GM12874 (cell line): ENCODE data around the gene TRIM36.

ENCODE experiments used
- TF ChIP-seq, protein P1 (sequence below): IDR thresholded peaks from 2 replicates; pipeline ENCODE4 v1.5.1; 2011; ENCODE audit warnings: low read depth, mild to moderate bottlenecking, control low read depth, low read length, moderate library complexity; ENCODE audit not compliant: insufficient read depth

TRIM36 gene

DNA sequence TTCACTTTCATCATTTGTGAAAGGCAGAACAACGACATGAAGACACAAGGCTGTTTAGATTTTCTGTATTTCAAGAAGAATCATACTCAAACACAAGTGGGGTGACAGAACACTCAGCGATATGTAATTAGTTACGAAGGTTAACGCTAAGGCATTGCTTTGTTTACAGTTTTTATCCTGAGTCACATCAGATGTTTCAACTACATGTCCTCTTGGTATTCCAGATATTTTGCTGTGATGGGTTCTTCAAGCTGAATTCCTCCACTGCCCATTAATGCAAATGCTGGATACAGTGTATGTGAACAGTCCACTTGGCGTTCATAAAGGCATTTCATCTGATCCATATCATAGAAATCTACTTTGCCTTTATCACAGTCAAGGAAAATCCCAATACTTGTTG, 43.4 kb downstream of the TRIM36 start:
- TF ChIP-seq, protein P1, sequence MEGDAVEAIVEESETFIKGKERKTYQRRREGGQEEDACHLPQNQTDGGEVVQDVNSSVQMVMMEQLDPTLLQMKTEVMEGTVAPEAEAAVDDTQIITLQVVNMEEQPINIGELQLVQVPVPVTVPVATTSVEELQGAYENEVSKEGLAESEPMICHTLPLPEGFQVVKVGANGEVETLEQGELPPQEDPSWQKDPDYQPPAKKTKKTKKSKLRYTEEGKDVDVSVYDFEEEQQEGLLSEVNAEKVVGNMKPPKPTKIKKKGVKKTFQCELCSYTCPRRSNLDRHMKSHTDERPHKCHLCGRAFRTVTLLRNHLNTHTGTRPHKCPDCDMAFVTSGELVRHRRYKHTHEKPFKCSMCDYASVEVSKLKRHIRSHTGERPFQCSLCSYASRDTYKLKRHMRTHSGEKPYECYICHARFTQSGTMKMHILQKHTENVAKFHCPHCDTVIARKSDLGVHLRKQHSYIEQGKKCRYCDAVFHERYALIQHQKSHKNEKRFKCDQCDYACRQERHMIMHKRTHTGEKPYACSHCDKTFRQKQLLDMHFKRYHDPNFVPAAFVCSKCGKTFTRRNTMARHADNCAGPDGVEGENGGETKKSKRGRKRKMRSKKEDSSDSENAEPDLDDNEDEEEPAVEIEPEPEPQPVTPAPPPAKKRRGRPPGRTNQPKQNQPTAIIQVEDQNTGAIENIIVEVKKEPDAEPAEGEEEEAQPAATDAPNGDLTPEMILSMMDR, result no peak

DNA sequence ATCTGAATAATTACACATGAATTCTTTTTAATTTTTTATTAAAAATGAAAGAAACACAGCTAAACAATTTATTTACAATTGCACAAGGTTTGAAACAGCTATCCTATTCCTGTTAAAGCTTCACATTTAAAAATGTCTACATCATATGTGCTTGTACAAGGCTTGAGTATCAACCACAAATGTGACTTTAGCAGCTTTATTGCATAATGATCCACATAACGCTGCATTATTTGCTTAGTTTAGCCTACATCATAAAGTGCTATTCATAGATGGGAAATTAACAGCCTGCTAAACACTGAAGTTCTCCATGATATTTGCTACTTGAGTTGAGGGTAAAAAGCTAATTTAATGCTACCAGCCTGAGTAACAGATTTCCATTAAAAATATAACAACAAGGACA, 45.0 kb downstream of the TRIM36 start:
- TF ChIP-seq, protein P1, result no peak

DNA sequence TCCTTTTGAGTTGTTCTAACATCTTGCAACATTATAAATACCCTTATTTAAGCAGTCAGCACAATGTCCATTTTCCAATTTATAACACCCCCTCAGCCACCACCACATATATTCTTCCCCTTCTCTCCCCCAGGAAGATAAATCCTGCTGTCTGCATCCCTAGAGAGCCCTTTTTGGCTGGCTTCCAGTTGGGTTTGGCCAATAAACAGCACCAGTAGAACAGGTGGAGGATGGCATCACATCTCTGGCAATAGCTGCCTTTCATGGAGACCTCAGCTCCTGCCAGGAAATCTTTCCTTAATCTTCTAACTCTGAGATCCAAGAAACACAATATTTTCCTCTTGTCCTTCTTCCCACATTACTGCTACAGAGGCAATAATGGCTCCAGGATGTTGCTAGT, 53.7 kb downstream of the TRIM36 start:
- TF ChIP-seq, protein P1, result no peak

DNA sequence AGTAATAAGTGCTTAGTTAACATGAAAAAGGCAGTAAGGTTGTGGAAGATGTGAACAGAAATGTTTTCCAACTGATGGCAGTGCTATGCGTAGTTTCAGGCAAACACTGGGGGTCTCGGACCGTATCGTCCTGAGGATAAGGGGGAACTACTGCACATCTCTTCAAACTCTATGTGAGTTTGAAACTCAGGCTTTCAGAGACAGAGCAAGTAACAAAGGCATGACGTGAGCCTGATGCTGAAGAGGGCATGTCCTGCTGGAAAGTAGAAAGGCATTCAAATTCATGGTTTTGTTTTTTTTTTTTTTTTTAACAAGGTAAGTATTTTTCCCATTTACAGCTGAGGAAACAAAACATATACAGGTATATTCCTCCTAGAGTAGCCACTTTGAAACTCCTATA, 59.9 kb downstream of the TRIM36 start:
- TF ChIP-seq, protein P1, result no peak

DNA sequence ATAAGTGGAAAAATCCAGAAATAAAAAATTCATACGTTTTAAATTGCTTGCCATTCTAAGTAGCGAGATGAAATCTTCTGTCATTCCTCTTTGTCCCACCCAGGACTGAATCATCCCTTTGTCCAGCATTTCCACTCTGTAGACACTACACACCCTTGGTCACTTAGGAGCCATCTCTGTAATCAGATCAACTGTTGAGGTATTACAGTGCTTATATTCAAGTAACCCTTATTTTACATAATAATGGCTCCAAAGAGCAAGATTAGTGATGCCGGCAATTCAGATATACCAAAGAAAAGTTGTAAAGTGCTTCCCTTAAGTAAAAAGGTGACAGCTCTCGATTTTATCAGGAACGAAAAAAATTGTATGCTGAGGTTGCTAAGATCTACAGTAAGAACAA, 60.4 kb downstream of the TRIM36 start:
- TF ChIP-seq, protein P1, result no peak

DNA sequence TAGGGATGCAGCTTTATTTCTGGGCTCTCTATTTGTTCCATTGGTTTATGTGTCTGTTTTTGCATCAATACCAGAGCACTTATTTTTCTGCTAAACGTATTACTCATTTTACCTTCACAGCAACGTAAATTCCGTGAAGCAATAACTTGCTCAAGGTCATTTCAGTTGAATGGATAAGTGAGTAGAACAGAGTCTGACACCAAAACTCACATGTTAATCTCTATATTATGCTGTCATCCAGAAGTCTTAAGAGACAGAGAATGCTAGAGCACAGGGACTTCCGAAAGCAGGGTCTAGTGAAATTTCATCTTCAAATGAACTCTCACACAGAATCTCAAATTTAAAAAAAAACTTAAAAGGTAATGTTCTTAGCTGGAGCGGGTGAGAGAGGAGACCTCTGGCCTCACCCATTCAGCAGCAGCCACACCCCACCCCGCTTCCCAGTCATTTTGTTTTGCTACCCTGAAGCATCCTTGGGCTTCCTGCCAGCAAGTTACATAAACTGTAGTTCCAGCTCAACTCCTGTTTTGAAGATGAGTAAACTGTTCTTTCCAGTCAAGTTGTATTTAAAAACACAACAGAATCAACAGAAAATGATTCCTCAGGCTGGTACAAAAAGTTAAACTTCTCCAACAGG, 69.3 kb downstream of the TRIM36 start:
- TF ChIP-seq, protein P1, result no peak

DNA sequence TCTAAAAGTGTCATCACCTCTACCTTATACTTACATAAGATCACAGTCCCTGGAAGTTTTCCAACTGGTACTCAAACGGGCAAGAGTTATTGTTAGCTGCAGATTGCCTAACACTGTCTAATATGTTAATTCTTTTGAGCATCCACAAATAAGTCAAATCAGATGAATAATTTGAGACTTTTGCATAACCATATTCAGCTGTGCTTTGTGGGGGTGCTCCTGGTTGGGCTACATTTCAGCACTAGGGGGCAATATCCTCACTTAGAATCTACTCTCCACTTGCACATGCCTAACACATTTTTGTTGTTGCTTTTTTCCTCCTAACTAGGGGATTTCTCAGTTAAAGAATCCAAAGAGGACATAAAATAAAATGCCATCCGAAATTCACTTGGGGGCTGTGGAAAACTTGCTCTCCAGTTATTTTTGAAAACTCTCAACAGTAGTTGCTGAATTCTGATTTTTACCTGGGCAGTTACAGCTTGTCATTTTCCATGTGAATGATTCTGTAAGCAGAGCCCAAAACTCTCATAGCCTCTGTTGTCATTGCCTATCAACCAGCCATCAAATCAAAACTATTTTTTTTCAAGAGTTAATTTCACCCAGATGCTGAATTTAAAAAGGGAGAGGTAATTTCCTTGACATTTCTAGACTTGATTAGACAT, 71.5 kb downstream of the TRIM36 start:
- TF ChIP-seq, protein P1, result peak; percentile 65
